Esophagus squamous epithelium (tissue), 5 donors: ENCODE data around the gene ATPAF2. TPM values are rescaled to one million over a fixed set of nuclear protein-coding genes. Genes with fewer than 3 reads are reported as not detected.
A peak's percentile ranks its signal among the peaks of the same experiment; 100 is the strongest.

ENCODE experiments used
- DNase-seq: peaks from one replicate; lab custom pipeline; 2025; lab: John Stamatoyannopoulos, UW
- H3K27ac ChIP-seq, 4 donors: fragments of 200-600 bp; sonication (generic); one replicate each; pipeline ENCODE4 v1.5.1; 2016 to 2019; ENCODE audit warnings: mild to moderate bottlenecking in 1 of 4
- H3K27me3 ChIP-seq, 4 donors: fragments of 200-600 bp; sonication (generic); 1 replicate in 3 of 4; 2 replicates in 1 of 4; pipeline versions ENCODE4 v1.5.1 to v1.6.0; 2017 to 2021; ENCODE audit warnings: antibody characterized with exemption in 1 of 4
- H3K36me3 ChIP-seq, 3 donors: fragments of 200-600 bp; sonication (generic); one replicate each; pipeline ENCODE4 v1.5.1; 2016 to 2019
- H3K4me1 ChIP-seq, 3 donors: fragments of 200-600 bp; sonication (generic); one replicate each; pipeline ENCODE4 v1.5.1; 2017 to 2019
- H3K4me3 ChIP-seq, 4 donors: fragments of 200-600 bp; sonication (generic); 1 replicate in 3 of 4; 2 replicates in 1 of 4; pipeline ENCODE4 v1.5.1; 2016 to 2019; ENCODE audit warnings: mild to moderate bottlenecking in 2 of 4, moderate library complexity in 1 of 4
- H3K9me3 ChIP-seq, 3 donors: fragments of 200-600 bp; sonication (generic); one replicate each; pipeline ENCODE4 v1.5.1; 2016 to 2019
- CTCF ChIP-seq, 6 experiments: fragments of 450-650 bp in 4 of 6; fragments of 200-600 bp in 2 of 6; sonication (generic) in 2 of 6; IDR thresholded peaks; one replicate each; pipeline ENCODE4 v1.5.1; 2016 to 2019; ENCODE audit warnings: antibody characterized with exemption in 6 of 6, mild to moderate bottlenecking in 4 of 6, moderate library complexity in 4 of 6
- POLR2A ChIP-seq, 4 donors: fragments of 450-650 bp; IDR thresholded peaks; one replicate each; pipeline ENCODE4 v1.6.1; 2017; ENCODE audit warnings: antibody characterized with exemption in 4 of 4, mild to moderate bottlenecking in 4 of 4, moderate library complexity in 3 of 4
- WGBS, 2 donors: methylation state at CpG; one replicate each; pipeline ENCODE4 v1.1.5; 2018; 5-methylcytosine and 5-hydroxymethylcytosine counted together
- intact Hi-C: fragments of 100-400 bp; cut with DNase I; formaldehyde crosslinking; loops from one replicate; pipeline ENCODE4 v1.15.0; 2022
- total RNA-seq, 4 donors: library from RNA; depleted of rRNA; stranded (reverse); fragments of >200 nt; gene quantifications; one replicate each; pipeline ENCODE4 v1.1.0, GENCODE V29; 2016
- donor health status: DM: yes; HTN: yes; CAD: no.

The ATPAF2 gene
- total RNA-seq, 4 donors from 2014 or later, result 15.8 to 26.9 (median 20.7) TPM

- TF ChIP-seq CTCF (IDR thresholded peaks at IDR 0.05), result no peak
- no peak for TF ChIP-seq POLR2A (IDR thresholded peaks at IDR 0.05)
Observed at GRCh38 chr17:17993852-17994251, 45.1 kb downstream of the ATPAF2 start.

GRCh38 chr17:17993366-17993765 is 45.6 kb downstream of the ATPAF2 start:
- TF ChIP-seq CTCF (IDR thresholded peaks at IDR 0.05) (no peak), POLR2A (IDR thresholded peaks at IDR 0.05) (no peak)
- H3K4me1 ChIP-seq, result peaks cover 0 to 32% (median 6%) of the 10 kb centered on the region in 3 donors
- WGBS, 2 donors, result 83 to 89% methylated on average over 2 of the region's 2 CpGs
- no peak for DNase-seq
- H3K9me3 ChIP-seq, result no peaks in the 10 kb centered on the region
- H3K36me3 ChIP-seq, result no peaks in the 10 kb centered on the region
- no peak overlapping the region for H3K4me3 ChIP-seq
- intact Hi-C loops, result no loop called here
- H3K27me3 ChIP-seq, result no peaks in the 10 kb centered on the region
- H3K27ac ChIP-seq, result no peak overlapping the region

More at GRCh38 chr17:17993852-17994251, 45.1 kb downstream of the ATPAF2 start:
- intact Hi-C loops, result no loop called here
- Histone ChIP-seq H3K36me3 (no peaks in the 10 kb centered on the region), H3K9me3 (no peaks in the 10 kb centered on the region), H3K4me3 (no peak overlapping the region), H3K4me1 (peaks cover 0 to 32% (median 6%) of the 10 kb centered on the region in 3 donors), H3K27ac (no peak overlapping the region), H3K27me3 (no peaks in the 10 kb centered on the region)
- 96 to 100% methylated on average over 1 to 11 of the region's 12 CpGs for WGBS, 2 donors
- DNase-seq, result no peak

GRCh38 chr17:17990282-17990681 is 48.7 kb downstream of the ATPAF2 start:
- Histone ChIP-seq H3K36me3 (no peaks in the 10 kb centered on the region), H3K4me3 (no peak overlapping the region), H3K9me3 (no peaks in the 10 kb centered on the region), H3K27ac (peak overlapping the region in 3 of 4 donors; percentile 29 to 69 (median 39)), H3K4me1 (peaks cover 0 to 32% (median 6%) of the 10 kb centered on the region in 3 donors), H3K27me3 (no peaks in the 10 kb centered on the region)
- WGBS, 2 donors, result 37 to 51% methylated on average over 2 of the region's 2 CpGs
- intact Hi-C loops, result no loop called here
- no peak for DNase-seq
- TF ChIP-seq CTCF (IDR thresholded peaks at IDR 0.05), result no peak
- TF ChIP-seq POLR2A (IDR thresholded peaks at IDR 0.05), result no peak

- intact Hi-C loops, result no loop called here
- TF ChIP-seq POLR2A (IDR thresholded peaks at IDR 0.05), result no peak
- no peak for TF ChIP-seq CTCF (IDR thresholded peaks at IDR 0.05)
- 94 to 95% methylated on average over 6 to 7 of the region's 10 CpGs for WGBS, 2 donors
Observed at GRCh38 chr17:17989618-17990017, 49.4 kb downstream of the ATPAF2 start.

GRCh38 chr17:17989081-17989480 is 49.9 kb downstream of the ATPAF2 start:
- H3K27me3 ChIP-seq, result no peaks in the 10 kb centered on the region
- H3K36me3 ChIP-seq, result no peaks in the 10 kb centered on the region
- H3K4me1 ChIP-seq, result peaks cover 0 to 20% (median 6%) of the 10 kb centered on the region in 3 donors
- H3K4me3 ChIP-seq, result no peak overlapping the region
- DNase-seq, result no peak
- no peak overlapping the region for H3K27ac ChIP-seq
- intact Hi-C loops, result no loop called here
- no peak for TF ChIP-seq CTCF (IDR thresholded peaks at IDR 0.05)
- TF ChIP-seq POLR2A (IDR thresholded peaks at IDR 0.05), result no peak
- no peaks in the 10 kb centered on the region for H3K9me3 ChIP-seq
- 89 to 92% methylated on average over 9 of the region's 9 CpGs for WGBS, 2 donors

More at GRCh38 chr17:17989618-17990017, 49.4 kb downstream of the ATPAF2 start:
- Histone ChIP-seq H3K4me1 (peaks cover 0 to 25% (median 6%) of the 10 kb centered on the region in 3 donors), H3K4me3 (no peak overlapping the region), H3K27me3 (no peaks in the 10 kb centered on the region), H3K27ac (no peak overlapping the region), H3K36me3 (no peaks in the 10 kb centered on the region), H3K9me3 (no peaks in the 10 kb centered on the region)
- DNase-seq, result no peak
